ENCODE results near the gene CYSTM1.

CYSTM1 gene

GRCh38 chr5:140214831-140215230 is 39.8 kb downstream of the CYSTM1 start:
- DNase-seq: no peak

- DNase-seq: no peak
Observed at GRCh38 chr5:140215276-140215675, 40.3 kb downstream of the CYSTM1 start.

- DNase-seq: no peak
Observed at GRCh38 chr5:140216478-140217074, 41.6 kb downstream of the CYSTM1 start.

- DNase-seq: no peak
Observed at GRCh38 chr5:140217299-140218026, 42.5 kb downstream of the CYSTM1 start.

GRCh38 chr5:140219068-140219991 is 44.3 kb downstream of the CYSTM1 start:
- DNase-seq: no peak

GRCh38 chr5:140220032-140220697 is 45.2 kb downstream of the CYSTM1 start:
- no peak for DNase-seq

GRCh38 chr5:140220698-140221064 is 45.7 kb downstream of the CYSTM1 start:
- no peak for DNase-seq

- no peak for DNase-seq
Observed at GRCh38 chr5:140221697-140222223, 46.8 kb downstream of the CYSTM1 start.

GRCh38 chr5:140222416-140222815 is 47.4 kb downstream of the CYSTM1 start:
- DNase-seq: no peak

- no peak for DNase-seq
Observed at GRCh38 chr5:140223567-140223966, 48.6 kb downstream of the CYSTM1 start.

GRCh38 chr5:140224658-140225057 is 49.7 kb downstream of the CYSTM1 start:
- DNase-seq: no peak

- DNase-seq: no peak
Observed at GRCh38 chr5:140225396-140225795, 50.4 kb downstream of the CYSTM1 start.

- DNase-seq: no peak
Observed at GRCh38 chr5:140227046-140227445, 52.1 kb downstream of the CYSTM1 start.

- DNase-seq: no peak
Observed at GRCh38 chr5:140228364-140228837, 53.4 kb downstream of the CYSTM1 start.

- no peak for DNase-seq
Observed at GRCh38 chr5:140230373-140230772, 55.4 kb downstream of the CYSTM1 start.

- no peak for DNase-seq
Observed at GRCh38 chr5:140232731-140233130, 57.7 kb downstream of the CYSTM1 start.

GRCh38 chr5:140234377-140234989 is 59.5 kb downstream of the CYSTM1 start:
- no peak for DNase-seq

- no peak for DNase-seq
Observed at GRCh38 chr5:140235791-140236551, 61.0 kb downstream of the CYSTM1 start.

- no peak for DNase-seq
Observed at GRCh38 chr5:140236891-140237598, 62.1 kb downstream of the CYSTM1 start.

GRCh38 chr5:140238756-140239155 is 63.8 kb downstream of the CYSTM1 start:
- DNase-seq: no peak

- DNase-seq: no peak
Observed at GRCh38 chr5:140239461-140239860, 64.5 kb downstream of the CYSTM1 start.
